ENCODE measurements around the gene SORCS1. TPM values are rescaled to one million over a fixed set of nuclear protein-coding genes. Genes with fewer than 3 reads are reported as not detected.

Gene SORCS1
- total and polyA plus RNA-seq, 2 of the 8 experiments (the other 6 are each of a cell fraction or from before 2014, with no cell fraction given) = 4.1 to 4.6 TPM

DNA sequence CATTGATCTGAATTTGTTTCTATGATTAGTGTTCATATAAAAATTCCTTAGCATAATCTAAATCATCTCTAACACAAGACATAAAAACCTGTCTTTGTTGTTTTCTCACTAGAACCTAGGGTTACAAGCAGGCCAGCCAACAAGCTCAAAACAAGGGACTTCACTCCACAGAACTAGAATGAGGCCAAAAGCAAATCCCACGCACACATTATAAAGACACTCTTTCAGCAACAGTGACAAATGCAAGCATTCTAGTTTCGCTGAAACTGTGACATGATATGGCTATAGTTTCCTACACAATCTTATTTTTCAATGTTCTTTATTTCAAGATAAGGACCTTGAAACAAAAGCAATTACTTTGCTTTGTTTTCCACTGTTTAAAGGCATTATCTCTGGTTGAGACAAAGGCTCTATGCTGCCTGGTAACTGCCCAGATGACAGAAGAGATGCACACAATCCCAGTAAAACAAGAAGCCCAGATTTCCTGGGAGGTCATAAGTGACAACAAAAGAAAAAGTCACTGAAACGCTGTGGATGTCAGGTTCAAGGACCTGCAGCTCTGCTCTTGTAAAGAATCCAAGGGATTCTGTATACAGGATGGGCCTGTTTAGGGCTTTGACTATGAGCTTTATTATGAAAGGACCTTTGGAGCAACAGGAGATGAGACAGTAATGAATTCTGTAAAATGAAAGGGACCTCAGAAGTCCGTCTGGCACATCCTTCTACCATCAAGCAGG is 105.3 kb downstream of the SORCS1 start:
- no peak overlapping the region for H3K4me2 ChIP-seq (ENCODE audit: insufficient read depth in 1 of 2, low read depth in 2 of 2, low read length in 2 of 2)
- H4K91ac ChIP-seq (replicated peaks; ENCODE audit: insufficient read length, low read length) = no peak overlapping the region
- H2BK20ac ChIP-seq (ENCODE audit: low read length) = no peak overlapping the region
- H3K4ac ChIP-seq (replicated peaks; ENCODE audit: insufficient read length, low read depth, low read length) = no peak overlapping the region
- ChIA-PET CTCF (ENCODE audit: partially characterized antibody) (no interaction called here), POLR2A (ENCODE audit: partially characterized antibody) (interaction anchor here (0.5 kb wide), 1 partner anchor 20 kb away, joined by 3 read pairs; no protein-coding TSS in a partner anchor)
- no peak for DNase-seq (ENCODE audit: low read depth in 1 of 2, low spot score in 2 of 2)
- H3K27ac ChIP-seq (ENCODE audit: low read depth, low read length) = no peak overlapping the region
- H2BK120ac ChIP-seq (replicated peaks; ENCODE audit: low read depth, low read length) = no peak overlapping the region
- H4K8ac ChIP-seq (ENCODE audit: extremely low read depth, insufficient read depth, low read length) = no peak overlapping the region
- H3K56ac ChIP-seq (replicated peaks; ENCODE audit: insufficient read length, low read depth, low read length) = no peak overlapping the region
- no peak overlapping the region for H3K18ac ChIP-seq (ENCODE audit: extremely low read depth, low read length)
- H3K9ac ChIP-seq (replicated peaks in 1 of 4; ENCODE audit: extremely low read depth in 1 of 4, low read depth in 3 of 4, low read length in 3 of 4) = no peak overlapping the region
- H2BK15ac ChIP-seq (ENCODE audit: low read length) = no peak overlapping the region
- WGBS, 2 experiments (ENCODE audit: extremely low coverage in 1 of 2, insufficient coverage in 1 of 2, insufficient read length in 1 of 2, insufficient replicate concordance in 2 of 2, low coverage in 1 of 2, low lambda C conversion rate in 2 of 2, missing lambda C conversion rate in 1 of 2) = 96% methylated on average over 4 of the region's 4 CpGs; no CpG with 5 or more reads in 1 of the 2 experiments
- FAIRE-seq = no peak
- no peaks in the 10 kb centered on the region for H3K36me3 ChIP-seq (ENCODE audit: control insufficient read depth in 2 of 4, insufficient read depth in 4 of 4, low read length in 3 of 4)
- no peak overlapping the region for H2BK5ac ChIP-seq (ENCODE audit: low read depth, low read length)
- H4K20me1 ChIP-seq (replicated peaks in 1 of 2; ENCODE audit: control insufficient read depth in 1 of 2, insufficient read depth in 2 of 2, low read length in 2 of 2) = no peaks in the 10 kb centered on the region
- H3K23me2 ChIP-seq (ENCODE audit: low read depth, low read length) = no peaks in the 10 kb centered on the region
- no peak overlapping the region for H3K23ac ChIP-seq (ENCODE audit: insufficient read length)
- H2BK12ac ChIP-seq (ENCODE audit: low read depth, low read length) = no peak overlapping the region
- H3K9me3 ChIP-seq (ENCODE audit: insufficient read depth in 2 of 2, low read depth in 1 of 2, low read length in 1 of 2) = no peaks in the 10 kb centered on the region
- H4K5ac ChIP-seq (ENCODE audit: insufficient read length, low read depth, low read length) = no peak overlapping the region
- H3K27me3 ChIP-seq (replicated peaks in 1 of 4; ENCODE audit: control insufficient read depth in 3 of 4, extremely low read depth in 1 of 4, insufficient read depth in 3 of 4, low read length in 3 of 4) = no peaks in the 10 kb centered on the region
- H3K79me1 ChIP-seq (ENCODE audit: low read depth, low read length) = no peaks in the 10 kb centered on the region
- no peak overlapping the region for H3K4me3 ChIP-seq (ENCODE audit: extremely low read depth in 1 of 4, insufficient read depth in 2 of 4, low read depth in 3 of 4, low read length in 4 of 4)
- H3K14ac ChIP-seq (ENCODE audit: insufficient read length) = no peak overlapping the region
- no peaks in the 10 kb centered on the region for H3K79me2 ChIP-seq (ENCODE audit: control insufficient read depth in 1 of 2, insufficient read depth in 2 of 2, low read length in 2 of 2)
- H2AFZ ChIP-seq (ENCODE audit: low read length) = no peak overlapping the region
- no peak for TF ChIP-seq HDAC6 (IDR thresholded peaks at IDR 0.05; ENCODE audit: low read depth, low read length)
- TF ChIP-seq CTBP2 (IDR thresholded peaks at IDR 0.05; ENCODE audit: borderline replicate concordance, insufficient read depth, insufficient read length, low read length) = no peak
- TF ChIP-seq TBP (IDR thresholded peaks at IDR 0.05; ENCODE audit: low read depth, low read length) = no peak
- TF ChIP-seq CREB1 (IDR thresholded peaks at IDR 0.05) = no peak
- no peak for TF ChIP-seq SP4 (IDR thresholded peaks at IDR 0.05; ENCODE audit: low read length)
- no peak for TF ChIP-seq EGR1 (IDR thresholded peaks at IDR 0.05; ENCODE audit: borderline replicate concordance, low read depth, low read length)
- no peak for TF ChIP-seq JUND (IDR thresholded peaks at IDR 0.05; ENCODE audit: low read length)
- no peak for TF ChIP-seq TCF12 (IDR thresholded peaks at IDR 0.05; ENCODE audit: low read depth, low read length)
- no peak for TF ChIP-seq RBBP5 (IDR thresholded peaks at IDR 0.05; ENCODE audit: borderline replicate concordance, low read depth, low read length)
- TF ChIP-seq RNF2 (IDR thresholded peaks at IDR 0.05; ENCODE audit: borderline replicate concordance, low read depth, low read length, missing control alignments, poor library complexity, severe bottlenecking) = no peak
- TF ChIP-seq POU5F1 (IDR thresholded peaks at IDR 0.05; ENCODE audit: low read depth, low read length) = no peak
- peaks cover 0 to 3% (median 2%) of the 10 kb centered on the region in 4 experiments; a peak in 2 of 7 replicates for H3K4me1 ChIP-seq (replicated peaks in 1 of 4; ENCODE audit: control insufficient read depth in 3 of 4, insufficient read depth in 4 of 4, low read length in 3 of 4)
- H2AK5ac ChIP-seq (ENCODE audit: low read depth, low read length) = no peak overlapping the region
